RWPE1 (cell line): ENCODE data around the gene PDLIM4.

Source experiments
- CTCF ChIA-PET: fragments of 350-600 bp; sonication (Branson Sonifier 250); formaldehyde crosslinking; extraction: SDS; loops from one replicate; lab custom pipeline; 2021; lab: Yijun Ruan, JAX
- POLR2A ChIA-PET: fragments of 400-600 bp; formaldehyde crosslinking; extraction: SDS; loops from one replicate; lab custom pipeline; 2020; ENCODE audit warnings: antibody characterized with exemption; ENCODE audit not compliant: low non-redundant PET; lab: Yijun Ruan, JAX
- DNase-seq: peaks from one replicate; pipeline ENCODE4 v3.0.0; 2012; ENCODE audit warnings: low spot score
- H3K27ac ChIP-seq: fragments of 450-650 bp; 2 replicates; pipeline ENCODE4 v1.5.1; 2017
- TF ChIP-seq, protein P1 (sequence below): fragments of 450-650 bp; conservative IDR thresholded peaks from 2 replicates; pipeline ENCODE4 v1.5.1; 2017; ENCODE audit warnings: low read depth, mild to moderate bottlenecking

The PDLIM4 gene

GRCh38 chr5:132260051-132260450 is 2.6 kb downstream of the PDLIM4 start:
- ChIA-PET CTCF (interaction anchor here (0.6 to 3.1 kb wide), 3 partner anchors 12 to 64 kb away, joined by 4 to 20 read pairs (median 16); no protein-coding TSS in a partner anchor), POLR2A (interaction anchor here (0.6 to 1.5 kb wide), 3 partner anchors 9 to 34 kb away, joined by 3 read pairs; no protein-coding TSS in a partner anchor)
- TF ChIP-seq, protein P1, sequence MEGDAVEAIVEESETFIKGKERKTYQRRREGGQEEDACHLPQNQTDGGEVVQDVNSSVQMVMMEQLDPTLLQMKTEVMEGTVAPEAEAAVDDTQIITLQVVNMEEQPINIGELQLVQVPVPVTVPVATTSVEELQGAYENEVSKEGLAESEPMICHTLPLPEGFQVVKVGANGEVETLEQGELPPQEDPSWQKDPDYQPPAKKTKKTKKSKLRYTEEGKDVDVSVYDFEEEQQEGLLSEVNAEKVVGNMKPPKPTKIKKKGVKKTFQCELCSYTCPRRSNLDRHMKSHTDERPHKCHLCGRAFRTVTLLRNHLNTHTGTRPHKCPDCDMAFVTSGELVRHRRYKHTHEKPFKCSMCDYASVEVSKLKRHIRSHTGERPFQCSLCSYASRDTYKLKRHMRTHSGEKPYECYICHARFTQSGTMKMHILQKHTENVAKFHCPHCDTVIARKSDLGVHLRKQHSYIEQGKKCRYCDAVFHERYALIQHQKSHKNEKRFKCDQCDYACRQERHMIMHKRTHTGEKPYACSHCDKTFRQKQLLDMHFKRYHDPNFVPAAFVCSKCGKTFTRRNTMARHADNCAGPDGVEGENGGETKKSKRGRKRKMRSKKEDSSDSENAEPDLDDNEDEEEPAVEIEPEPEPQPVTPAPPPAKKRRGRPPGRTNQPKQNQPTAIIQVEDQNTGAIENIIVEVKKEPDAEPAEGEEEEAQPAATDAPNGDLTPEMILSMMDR = no peak
- peak; percentile 48 for DNase-seq
- peak overlapping the region; percentile 98 for H3K27ac ChIP-seq

DNA sequence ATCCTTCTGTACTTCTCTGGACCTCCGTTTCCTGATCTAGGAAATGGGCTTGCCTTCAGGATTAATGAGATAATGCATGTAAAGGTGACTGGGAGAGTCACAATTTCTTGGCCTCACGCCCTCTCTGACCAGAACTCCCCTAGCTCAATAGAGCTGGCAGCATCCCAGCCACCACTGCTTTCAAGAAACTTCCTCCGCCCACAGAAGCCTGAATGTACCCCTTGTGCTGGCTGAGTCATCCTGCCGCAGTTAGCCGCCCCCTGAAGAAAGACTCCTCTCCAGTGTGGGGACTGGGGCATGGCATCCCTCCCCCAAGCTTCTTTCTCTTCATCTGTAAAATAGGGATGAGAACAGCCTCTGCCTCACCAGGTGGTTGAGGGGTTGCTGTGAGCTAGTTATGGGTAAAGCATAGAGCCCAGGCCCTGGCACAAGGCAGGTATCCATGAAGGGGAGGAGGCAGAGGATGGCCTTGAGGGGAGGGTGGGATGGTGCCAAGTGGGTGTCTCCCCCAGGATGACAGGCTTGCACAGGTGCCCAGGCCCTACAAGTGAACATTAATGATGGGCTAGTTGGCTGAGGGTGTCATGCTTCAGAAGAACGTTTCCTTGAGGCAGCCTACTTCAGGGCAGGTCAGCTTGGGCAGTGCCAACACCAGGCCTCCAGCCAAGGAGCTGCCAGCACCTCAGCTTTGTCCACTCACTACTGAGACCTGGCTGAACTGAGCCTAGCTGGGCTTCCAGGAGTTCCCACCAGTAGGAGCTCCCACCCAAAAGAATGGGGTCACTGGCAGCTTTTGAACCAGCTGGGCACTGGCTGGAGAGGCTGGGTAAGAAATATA is 3.4 kb downstream of the PDLIM4 start:
- peak overlapping the region; percentile 98 for H3K27ac ChIP-seq
- POLR2A ChIA-PET = interaction anchor here (0.6 kb wide), 1 partner anchor 9 kb away, joined by 3 read pairs; no protein-coding TSS in a partner anchor
- DNase-seq = peak; percentile 53
- TF ChIP-seq, protein P1 = no peak
- CTCF ChIA-PET = interaction anchor here (0.6 to 3.1 kb wide), 4 partner anchors 11 to 71 kb away, joined by 4 to 20 read pairs (median 11); no protein-coding TSS in a partner anchor

DNA sequence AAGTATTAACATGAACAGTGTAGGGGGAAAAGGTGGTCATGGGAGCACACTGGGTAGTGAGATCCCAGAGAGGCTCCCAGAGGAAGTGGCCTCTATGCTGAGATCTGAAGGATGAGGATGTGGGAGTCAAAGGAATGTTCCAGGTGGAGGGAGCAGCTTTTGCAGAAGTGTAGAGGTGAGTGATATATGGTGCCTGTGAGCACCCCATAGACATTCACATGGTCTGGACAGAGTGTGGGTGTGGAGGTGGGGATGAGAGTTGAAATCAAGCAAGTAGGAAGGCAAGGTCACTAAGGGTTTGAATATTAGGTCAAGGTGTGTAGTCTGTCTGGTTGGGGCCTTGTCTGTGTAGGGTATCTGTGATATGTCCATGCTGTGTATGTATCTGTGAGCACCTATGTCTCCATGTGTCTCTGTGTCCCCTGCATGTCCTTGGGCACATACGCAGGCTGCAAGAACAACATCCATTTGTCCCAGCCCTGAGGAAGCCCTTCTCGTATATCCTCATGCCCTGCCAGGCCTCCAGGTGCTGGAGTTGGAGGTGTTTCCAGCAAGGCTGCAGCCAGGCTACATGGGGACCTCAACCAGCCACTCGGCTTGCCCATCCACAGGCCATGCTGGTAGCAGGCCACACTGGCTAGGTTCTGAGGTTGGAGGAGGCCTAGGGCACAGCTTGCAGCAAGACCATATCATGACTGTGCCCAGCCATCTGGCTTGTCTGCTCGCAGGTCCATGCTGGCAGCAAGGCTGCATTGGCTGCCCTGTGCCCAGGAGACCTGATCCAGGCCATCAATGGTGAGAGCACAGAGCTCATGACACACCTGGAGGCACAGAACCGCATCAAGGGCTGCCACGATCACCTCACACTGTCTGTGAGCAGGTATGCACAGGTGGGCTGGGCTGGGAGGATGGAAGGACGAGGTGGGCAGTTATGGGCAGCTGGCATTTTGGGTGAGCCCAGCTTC is 4.7 kb downstream of the PDLIM4 start:
- peak overlapping the region; percentile 98 for H3K27ac ChIP-seq
- CTCF ChIA-PET = interaction anchor here (0.5 to 1.1 kb wide), 7 partner anchors 10 to 292 kb away, joined by 3 to 6 read pairs (median 5); no protein-coding TSS in a partner anchor
- TF ChIP-seq, protein P1 = no peak
- POLR2A ChIA-PET = interaction anchor here (1.0 kb wide), 1 partner anchor 32 kb away, joined by 3 read pairs; the partner anchor contains the start of gene SLC22A4
- DNase-seq = no peak

GRCh38 chr5:132262882-132263547 is 5.5 kb downstream of the PDLIM4 start:
- TF ChIP-seq, protein P1 = no peak
- ChIA-PET CTCF (interaction anchor here (0.6 to 2.8 kb wide), 6 partner anchors 10 to 124 kb away, joined by 3 to 15 read pairs (median 4); partner anchors contain the start of gene P4HA2), POLR2A (interaction anchor here (0.6 to 1.0 kb wide), 2 partner anchors 31 to 37 kb away, joined by 3 read pairs; partner anchors contain the start of gene SLC22A4)
- no peak for DNase-seq
- H3K27ac ChIP-seq = peak overlapping the region; percentile 98

DNA sequence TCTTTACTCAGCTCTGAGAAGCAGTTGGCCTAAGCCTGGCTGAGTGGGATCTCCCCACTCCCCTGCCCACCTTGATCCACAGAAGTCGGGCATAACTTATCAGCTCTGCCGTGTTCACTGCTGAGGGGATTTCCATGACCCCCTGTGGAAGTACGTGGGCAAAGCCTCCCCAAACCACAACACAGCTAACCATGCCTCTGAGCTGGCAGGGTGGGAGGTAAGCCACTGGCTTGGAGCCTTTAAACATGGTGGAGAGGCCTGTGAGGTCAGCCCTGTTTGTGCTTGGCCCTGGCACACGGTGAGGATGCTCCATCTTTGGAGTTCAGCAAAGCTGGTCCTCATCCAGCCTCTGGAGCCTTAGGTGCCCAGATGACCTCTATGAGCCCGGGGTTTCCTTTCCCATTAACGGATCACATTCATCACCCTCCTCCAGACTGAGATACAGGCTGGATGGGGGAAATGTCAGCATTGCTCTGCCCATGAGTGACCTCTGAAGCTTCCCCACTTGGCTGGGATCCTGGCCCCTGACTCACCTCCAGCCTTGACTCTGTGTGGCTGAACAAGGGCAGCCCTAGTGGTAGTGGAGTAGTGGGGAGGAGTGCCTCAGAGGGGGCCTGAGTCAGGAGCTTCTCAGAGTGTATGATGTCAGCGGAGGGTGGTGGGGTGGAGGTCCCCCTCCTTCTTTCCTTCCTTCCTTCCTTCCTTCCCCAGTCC is 6.2 kb downstream of the PDLIM4 start:
- DNase-seq = peak; percentile 70
- POLR2A ChIA-PET = interaction anchor here (0.6 kb wide), 1 partner anchor 38 kb away, joined by 3 read pairs; no protein-coding TSS in a partner anchor
- TF ChIP-seq, protein P1 = no peak
- peak overlapping the region; percentile 98 for H3K27ac ChIP-seq
- CTCF ChIA-PET = interaction anchor here (0.8 to 2.8 kb wide), 3 partner anchors 25 to 74 kb away, joined by 3 to 15 read pairs (median 4); partner anchors contain the start of gene P4HA2
